ENCODE results near the gene IL11. TPM values are rescaled to one million over a fixed set of nuclear protein-coding genes. Genes with fewer than 3 reads are reported as not detected.

IL11 gene
- total and polyA plus RNA-seq, 2 of the 13 experiments (the other 11 are each of a cell fraction or from before 2014, with no cell fraction given): 2.5 to 2.9 TPM

DNA sequence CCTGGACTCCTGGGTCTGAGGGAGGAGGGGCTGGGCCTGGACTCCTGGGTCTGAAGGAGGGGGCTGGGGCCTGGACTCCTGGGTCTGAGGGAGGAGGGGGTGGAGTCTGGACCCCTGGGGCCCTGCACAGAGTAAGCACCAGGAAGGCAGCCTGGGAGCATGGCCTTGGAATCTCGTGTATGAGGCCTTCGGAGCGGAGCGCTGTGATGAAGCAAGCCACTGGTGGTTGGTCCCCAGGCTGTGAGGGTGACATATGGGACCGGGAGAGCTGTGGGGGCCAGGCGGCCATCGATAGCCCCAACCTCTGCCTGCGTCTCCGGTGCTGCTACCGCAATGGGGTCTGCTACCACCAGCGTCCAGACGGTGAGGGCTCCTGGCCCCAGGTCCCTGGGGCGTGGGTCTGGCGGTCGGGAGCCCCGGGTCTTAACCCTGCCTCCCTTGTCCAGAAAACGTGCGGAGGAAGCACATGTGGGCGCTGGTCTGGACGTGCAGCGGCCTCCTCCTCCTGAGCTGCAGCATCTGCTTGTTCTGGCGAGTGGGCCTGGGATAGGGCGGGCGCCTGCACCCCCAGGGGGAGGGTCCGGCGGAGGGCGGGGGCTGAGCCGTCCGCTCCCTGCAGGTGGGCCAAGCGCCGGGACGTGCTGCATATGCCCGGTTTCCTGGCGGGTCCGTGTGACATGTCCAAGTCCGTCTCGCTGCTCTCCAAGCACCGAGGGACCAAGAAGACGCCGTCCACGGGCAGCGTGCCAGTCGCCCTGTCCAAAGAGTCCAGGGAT, 7.3 kb upstream of the IL11 start (continued):
- TF ChIP-seq DZIP1 (CRISPR knock-in tag; IDR thresholded peaks at IDR 0.05) (no peak), ZSCAN25 (CRISPR knock-in tag; IDR thresholded peaks at IDR 0.05) (no peak), ZNF546 (CRISPR knock-in tag; conservative IDR thresholded peaks at IDR 0.05) (no peak), ZFYVE20 (CRISPR knock-in tag; IDR thresholded peaks at IDR 0.05; ENCODE audit: borderline replicate concordance, low read depth) (no peak), HMG20A (CRISPR knock-in tag; IDR thresholded peaks at IDR 0.05; ENCODE audit: borderline replicate concordance) (no peak), SMYD3 (CRISPR knock-in tag; IDR thresholded peaks at IDR 0.05) (no peak), ARNTL (CRISPR knock-in tag; IDR thresholded peaks at IDR 0.05) (no peak), ZNF468 (CRISPR knock-in tag; IDR thresholded peaks at IDR 0.05) (no peak), ARNT2 (CRISPR knock-in tag; IDR thresholded peaks at IDR 0.05; ENCODE audit: low read depth) (no peak), HINFP (CRISPR knock-in tag; IDR thresholded peaks at IDR 0.05; ENCODE audit: low read depth) (no peak), NFRKB (IDR thresholded peaks at IDR 0.05) (no peak), ZNF292 (CRISPR knock-in tag; IDR thresholded peaks at IDR 0.05; ENCODE audit: borderline replicate concordance, low read depth) (no peak), MIER2 (CRISPR knock-in tag; IDR thresholded peaks at IDR 0.05) (no peak), BCL3 (CRISPR knock-in tag; IDR thresholded peaks at IDR 0.05) (no peak)
- TF ChIP-seq, protein P1, sequence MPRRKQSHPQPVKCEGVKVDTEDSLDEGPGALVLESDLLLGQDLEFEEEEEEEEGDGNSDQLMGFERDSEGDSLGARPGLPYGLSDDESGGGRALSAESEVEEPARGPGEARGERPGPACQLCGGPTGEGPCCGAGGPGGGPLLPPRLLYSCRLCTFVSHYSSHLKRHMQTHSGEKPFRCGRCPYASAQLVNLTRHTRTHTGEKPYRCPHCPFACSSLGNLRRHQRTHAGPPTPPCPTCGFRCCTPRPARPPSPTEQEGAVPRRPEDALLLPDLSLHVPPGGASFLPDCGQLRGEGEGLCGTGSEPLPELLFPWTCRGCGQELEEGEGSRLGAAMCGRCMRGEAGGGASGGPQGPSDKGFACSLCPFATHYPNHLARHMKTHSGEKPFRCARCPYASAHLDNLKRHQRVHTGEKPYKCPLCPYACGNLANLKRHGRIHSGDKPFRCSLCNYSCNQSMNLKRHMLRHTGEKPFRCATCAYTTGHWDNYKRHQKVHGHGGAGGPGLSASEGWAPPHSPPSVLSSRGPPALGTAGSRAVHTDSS (CRISPR knock-in tag; conservative IDR thresholded peaks at IDR 0.05): no peak
- TF ChIP-seq, protein P2, sequence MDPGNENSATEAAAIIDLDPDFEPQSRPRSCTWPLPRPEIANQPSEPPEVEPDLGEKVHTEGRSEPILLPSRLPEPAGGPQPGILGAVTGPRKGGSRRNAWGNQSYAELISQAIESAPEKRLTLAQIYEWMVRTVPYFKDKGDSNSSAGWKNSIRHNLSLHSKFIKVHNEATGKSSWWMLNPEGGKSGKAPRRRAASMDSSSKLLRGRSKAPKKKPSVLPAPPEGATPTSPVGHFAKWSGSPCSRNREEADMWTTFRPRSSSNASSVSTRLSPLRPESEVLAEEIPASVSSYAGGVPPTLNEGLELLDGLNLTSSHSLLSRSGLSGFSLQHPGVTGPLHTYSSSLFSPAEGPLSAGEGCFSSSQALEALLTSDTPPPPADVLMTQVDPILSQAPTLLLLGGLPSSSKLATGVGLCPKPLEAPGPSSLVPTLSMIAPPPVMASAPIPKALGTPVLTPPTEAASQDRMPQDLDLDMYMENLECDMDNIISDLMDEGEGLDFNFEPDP (CRISPR knock-in tag; conservative IDR thresholded peaks at IDR 0.05): no peak
- TF ChIP-seq, protein P3, sequence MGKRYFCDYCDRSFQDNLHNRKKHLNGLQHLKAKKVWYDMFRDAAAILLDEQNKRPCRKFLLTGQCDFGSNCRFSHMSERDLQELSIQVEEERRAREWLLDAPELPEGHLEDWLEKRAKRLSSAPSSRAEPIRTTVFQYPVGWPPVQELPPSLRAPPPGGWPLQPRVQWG (CRISPR knock-in tag; IDR thresholded peaks at IDR 0.05; ENCODE audit: borderline replicate concordance, low read depth): no peak
- TF ChIP-seq, protein P4, sequence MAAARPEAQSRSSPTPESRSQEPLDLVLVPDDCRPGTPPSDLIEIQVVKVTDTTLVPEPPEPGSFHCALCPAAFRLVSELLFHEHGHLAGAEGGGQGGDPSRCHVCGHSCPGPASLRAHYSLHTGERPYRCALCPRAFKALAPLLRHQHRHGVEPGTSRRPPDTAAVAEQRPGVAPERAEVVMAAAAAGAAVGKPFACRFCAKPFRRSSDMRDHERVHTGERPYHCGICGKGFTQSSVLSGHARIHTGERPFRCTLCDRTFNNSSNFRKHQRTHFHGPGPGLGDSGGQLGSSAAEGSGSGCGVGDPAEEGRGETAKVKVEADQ (CRISPR knock-in tag; IDR thresholded peaks at IDR 0.05; ENCODE audit: borderline replicate concordance): no peak
